GM13976 (cell line): ENCODE results near the gene PAGE2.
"Not testable (repeated sequence)": the region's sequence is repeated elsewhere in the genome, so short reads cannot be mapped to it uniquely, and the experiment has no call there.

Source experiments
- DNase-seq: peaks from one replicate; pipeline ENCODE4 v3.0.0; 2012; ENCODE audit warnings: low spot score
- in situ Hi-C: fragments of 300-500 bp; cut with MboI; formaldehyde crosslinking; loops from one replicate; pipeline ENCODE4 v1.12.0; 2022; ENCODE audit warnings: low sequenced_read_pairs, mixed read lengths, inconsistent platforms; ENCODE audit not compliant: unreplicated experiment
- TF ChIP-seq, protein P1 (sequence below): IDR thresholded peaks from 2 replicates; pipeline ENCODE4 v1.5.1; 2012; ENCODE audit warnings: borderline replicate concordance, mild to moderate bottlenecking; ENCODE audit not compliant: insufficient read depth; ENCODE audit errors: extremely low read depth, missing control alignments, control extremely low read depth

The PAGE2 gene

DNA sequence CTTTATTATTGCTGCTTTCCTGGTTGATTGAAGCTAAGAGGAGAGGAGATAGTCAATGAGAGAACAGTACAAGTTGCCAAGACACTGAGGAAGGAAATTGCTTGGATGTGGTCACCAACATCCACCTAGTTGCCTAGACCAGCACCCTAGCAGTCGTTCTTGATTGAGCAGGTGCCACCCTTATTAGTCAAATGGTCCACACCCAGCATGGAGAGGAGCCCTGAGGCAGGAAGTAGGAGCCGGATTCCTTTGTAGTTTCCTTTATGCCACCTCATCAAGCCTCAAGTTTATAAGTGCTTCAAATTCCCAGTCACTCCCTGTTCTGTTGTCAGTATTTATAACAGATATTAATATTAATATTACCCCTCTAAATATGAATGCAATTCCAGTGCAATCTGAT lies 19.1 kb downstream of the PAGE2 start:
- in situ Hi-C loops, result no loop called here

DNA sequence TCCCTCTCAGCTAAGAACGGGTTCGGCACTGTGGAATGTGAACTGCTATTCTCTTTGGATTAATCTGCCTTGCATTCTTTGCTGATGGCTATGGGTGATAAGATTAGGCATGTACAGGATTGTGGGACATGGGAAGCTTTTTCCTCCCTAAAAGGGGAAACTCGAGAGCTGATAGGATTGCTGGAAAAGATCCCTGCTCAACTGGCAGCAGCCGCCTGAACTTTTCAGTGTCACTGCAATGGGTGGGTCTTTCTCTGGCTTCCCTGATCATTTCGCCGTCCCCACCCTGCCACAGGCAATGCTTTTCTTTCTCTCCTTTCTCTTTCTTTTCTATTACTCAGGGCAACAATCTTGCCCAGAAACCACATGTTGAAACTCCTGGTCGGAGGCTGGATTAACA lies 20.5 kb downstream of the PAGE2 start:
- in situ Hi-C loops, result no loop called here
- TF ChIP-seq, protein P1, sequence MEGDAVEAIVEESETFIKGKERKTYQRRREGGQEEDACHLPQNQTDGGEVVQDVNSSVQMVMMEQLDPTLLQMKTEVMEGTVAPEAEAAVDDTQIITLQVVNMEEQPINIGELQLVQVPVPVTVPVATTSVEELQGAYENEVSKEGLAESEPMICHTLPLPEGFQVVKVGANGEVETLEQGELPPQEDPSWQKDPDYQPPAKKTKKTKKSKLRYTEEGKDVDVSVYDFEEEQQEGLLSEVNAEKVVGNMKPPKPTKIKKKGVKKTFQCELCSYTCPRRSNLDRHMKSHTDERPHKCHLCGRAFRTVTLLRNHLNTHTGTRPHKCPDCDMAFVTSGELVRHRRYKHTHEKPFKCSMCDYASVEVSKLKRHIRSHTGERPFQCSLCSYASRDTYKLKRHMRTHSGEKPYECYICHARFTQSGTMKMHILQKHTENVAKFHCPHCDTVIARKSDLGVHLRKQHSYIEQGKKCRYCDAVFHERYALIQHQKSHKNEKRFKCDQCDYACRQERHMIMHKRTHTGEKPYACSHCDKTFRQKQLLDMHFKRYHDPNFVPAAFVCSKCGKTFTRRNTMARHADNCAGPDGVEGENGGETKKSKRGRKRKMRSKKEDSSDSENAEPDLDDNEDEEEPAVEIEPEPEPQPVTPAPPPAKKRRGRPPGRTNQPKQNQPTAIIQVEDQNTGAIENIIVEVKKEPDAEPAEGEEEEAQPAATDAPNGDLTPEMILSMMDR, result no peak
- DNase-seq, result no peak

More for the DNA sequence above, 19.1 kb downstream of the PAGE2 start:
- no peak for DNase-seq
- TF ChIP-seq, protein P1, result no peak

DNA sequence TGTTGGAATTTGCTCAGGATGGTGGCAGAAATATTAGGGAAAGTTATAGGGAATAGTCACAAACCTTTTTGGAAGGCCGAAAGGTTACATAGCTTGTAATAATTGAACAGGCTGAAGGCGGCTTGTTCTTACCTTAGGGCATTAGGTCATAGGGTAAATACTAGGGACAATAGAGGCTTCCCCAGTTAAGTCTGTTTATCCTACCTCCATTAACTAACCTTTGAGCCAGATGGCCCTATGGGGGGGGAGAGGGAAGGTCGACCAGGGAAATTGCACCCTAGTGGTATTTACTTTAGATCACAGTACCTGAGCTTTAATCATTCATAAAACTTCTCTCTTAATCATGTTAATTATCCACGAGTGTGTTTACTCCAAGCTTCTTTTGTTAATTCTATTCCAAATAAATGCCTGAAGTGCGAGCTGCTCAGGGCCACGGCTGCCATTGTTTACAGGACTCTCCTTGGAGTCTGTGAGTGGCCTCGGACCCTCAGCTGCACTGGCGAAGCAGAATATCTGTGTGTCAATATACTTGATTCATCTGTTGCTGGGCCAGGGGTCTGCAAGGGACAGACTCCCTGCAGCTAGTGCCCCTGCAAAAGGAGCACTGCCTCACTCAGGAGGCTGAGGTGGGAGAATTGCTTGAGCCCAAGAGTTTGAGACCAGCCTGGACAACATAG lies 22.9 kb downstream of the PAGE2 start:
- TF ChIP-seq, protein P1, result no peak
- in situ Hi-C loops, result no loop called here
- DNase-seq, result no peak

DNA sequence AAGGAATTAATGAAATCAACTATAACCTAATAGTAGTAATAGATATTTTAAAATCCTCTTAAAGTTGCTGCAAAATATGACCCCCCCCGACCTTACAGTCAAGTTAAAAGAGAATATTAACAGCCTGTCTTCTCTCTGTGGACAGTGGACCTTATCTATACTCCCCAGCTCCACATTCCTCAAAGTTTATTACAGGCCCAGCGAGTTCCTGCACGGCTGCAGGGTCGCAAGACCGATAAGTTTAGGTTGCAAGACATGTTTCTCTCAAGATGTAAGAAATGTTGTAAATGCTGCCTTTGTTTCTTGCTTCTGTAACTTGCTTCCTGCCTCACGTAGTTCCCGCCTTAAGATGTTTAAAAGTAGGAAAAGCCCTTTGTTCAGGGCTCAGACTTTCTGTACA lies 27.8 kb downstream of the PAGE2 start:
- in situ Hi-C loops, DNase-seq: not testable (repeated sequence)

DNA sequence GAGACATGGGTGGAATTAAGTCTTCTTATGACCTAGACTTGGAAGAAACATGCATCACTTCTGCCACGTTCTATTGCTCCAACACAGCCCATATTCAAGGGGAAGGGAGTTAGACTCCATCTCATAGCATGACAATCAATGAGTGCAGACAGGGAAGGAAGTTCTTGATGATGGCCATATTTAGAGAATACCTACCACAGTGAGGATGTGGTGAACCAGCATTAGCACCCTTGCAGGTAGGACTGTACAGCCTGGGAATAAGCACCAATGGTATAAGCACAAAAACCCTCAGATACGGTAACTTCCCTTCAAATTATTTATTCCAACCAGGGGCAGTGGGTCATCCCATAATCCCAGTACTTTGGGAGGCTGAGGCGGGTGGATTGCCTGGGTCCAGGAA lies 29.8 kb downstream of the PAGE2 start:
- in situ Hi-C loops, result no loop called here
- TF ChIP-seq, protein P1, result no peak

DNA sequence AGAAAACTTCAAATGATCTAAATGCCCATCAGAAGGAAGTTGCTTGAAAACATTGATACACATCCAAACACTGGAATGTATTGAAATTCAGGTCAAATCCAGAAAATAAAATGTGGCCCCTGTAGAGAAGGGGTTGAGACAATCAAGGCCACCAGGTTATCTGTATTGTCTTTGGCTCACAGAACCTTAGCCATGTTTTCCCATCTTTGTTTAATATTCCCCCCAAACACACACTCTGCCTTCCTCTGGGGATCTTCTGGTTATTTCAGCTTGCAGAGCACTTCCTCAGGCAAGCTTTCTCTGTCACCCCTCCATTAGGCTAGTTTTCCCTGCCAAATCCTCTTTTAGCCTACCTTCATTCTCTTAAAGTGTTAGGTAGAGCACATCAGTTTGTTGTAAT lies 30.5 kb downstream of the PAGE2 start:
- in situ Hi-C loops, result no loop called here
- no peak for DNase-seq
- TF ChIP-seq, protein P1, result no peak

More for the DNA sequence above, 29.8 kb downstream of the PAGE2 start:
- no peak for DNase-seq

DNA sequence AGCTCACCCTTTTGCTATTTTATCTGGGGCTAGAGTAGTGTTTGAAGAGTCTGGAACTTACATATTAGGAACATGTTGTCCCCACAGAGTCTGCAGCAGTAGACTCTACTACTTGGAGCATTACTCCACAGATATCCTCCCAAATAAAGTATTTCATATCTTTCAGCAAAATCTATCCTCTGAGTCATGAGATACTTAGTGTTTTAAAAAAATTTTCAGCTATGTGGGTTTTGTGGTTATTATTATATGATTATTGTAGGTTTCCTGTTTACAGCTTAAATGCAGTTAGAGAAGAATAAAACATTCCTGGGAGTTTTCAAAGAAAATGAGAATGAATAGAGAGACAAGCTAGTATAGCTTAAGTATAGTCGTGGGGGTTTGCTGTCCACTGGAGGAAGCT lies 30.9 kb downstream of the PAGE2 start:
- TF ChIP-seq, protein P1, result no peak
- DNase-seq, result no peak
- in situ Hi-C loops, result no loop called here
